Stimulated activated naive CD4-positive, alpha-beta T cell treated with Interleukin-2 at 50 U/mL for 16 hours (primary cell): ENCODE data around the gene SPACA4.
"Not testable (repeated sequence)": the region's sequence is repeated elsewhere in the genome, so short reads cannot be mapped to it uniquely, and the experiment has no call there.

ENCODE experiments used
- DNase-seq: peaks from one replicate; lab custom pipeline; 2025; lab: John Stamatoyannopoulos, UW

SPACA4 gene

DNA sequence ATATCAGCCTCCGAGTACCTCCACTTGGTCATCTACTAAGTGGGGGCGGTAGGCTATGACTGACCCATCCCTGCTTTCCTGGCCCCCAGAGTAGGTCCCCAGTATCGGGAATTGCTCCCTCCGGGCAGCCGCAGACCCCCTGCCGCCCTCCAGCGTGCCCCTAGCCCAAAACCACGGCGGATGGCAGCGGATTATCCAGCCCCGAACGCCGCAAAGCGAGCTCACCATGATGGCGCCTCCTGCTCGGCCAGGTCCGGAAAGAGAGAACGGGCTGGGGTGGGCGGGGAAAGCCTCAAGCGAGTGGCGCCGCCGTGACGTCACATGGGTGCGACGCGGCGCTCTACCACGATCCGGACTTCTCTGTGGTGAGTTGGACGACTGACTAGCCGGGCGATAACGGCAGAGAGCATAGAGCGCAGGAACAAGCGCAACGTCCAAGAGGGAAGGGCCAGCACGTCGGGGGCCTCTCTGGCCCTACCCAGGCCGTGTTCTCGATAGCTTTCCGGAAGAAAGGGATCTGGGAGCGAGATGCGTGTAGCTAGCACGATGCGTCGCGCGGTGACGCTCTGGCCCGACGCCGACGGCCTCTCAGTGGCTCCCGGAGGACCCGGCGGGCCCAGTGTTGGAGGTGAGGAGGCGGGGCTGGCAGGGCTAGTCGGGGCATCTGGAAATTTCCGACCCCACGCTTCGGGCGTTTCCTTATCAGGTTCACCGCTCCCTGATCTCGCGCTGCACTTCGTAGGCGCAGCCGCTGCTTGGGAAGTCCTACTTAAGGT is 12.6 kb downstream of the SPACA4 start, which contains the start of the genes RPL18 and SPHK2:
RPL18 (minus strand) TSS at position 263 of the 776 bp plus-strand sequence; CDS start at position 228, 35 bp downstream.
SPHK2 (plus strand) TSS at position 591 of the 776 bp plus-strand sequence. CDS start 1,009 bp downstream, outside the sequence.
- peak; percentile 99 for DNase-seq

DNA sequence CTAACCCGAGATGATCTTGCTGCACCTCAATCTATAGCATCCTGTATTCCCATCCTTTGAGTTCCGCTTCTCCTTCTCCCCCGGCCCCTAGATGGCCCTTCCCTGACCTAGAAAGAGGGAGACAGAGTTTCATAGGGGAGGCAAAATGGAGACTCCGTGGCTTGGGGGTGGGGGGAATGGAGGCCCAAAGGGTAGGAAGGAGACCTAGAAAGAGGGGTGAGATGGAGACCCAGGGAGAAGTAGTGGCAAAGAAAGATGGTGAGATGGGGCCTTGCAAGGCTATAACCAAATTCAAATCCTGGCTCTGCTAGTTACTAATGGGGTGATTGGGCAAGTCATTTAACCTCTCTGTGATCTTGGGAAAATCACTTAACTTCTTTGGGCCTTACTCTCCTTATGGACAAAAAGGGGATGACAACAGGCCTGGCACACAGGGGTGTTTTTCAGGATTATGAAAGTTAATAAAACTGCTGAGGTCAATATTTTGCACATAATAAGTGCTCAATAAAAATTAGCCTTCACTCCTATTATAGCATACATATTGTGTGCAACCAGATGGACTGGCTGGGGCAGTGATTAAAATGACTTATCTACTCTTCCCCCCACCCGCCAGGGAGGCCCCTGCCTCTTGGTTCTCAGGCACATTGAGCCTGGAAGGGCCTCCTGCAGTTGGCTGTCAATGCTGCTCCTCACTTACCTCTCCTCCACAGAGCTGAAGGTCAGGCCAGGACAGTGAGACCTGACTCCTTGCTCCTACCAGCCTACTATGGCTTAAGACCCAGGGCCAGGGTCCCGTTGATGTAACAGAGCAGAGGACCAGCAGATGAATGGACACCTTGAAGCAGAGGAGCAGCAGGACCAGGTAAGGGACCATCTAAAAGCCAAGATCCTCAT is 13.4 kb downstream of the SPACA4 start:
- DNase-seq = no peak

DNA sequence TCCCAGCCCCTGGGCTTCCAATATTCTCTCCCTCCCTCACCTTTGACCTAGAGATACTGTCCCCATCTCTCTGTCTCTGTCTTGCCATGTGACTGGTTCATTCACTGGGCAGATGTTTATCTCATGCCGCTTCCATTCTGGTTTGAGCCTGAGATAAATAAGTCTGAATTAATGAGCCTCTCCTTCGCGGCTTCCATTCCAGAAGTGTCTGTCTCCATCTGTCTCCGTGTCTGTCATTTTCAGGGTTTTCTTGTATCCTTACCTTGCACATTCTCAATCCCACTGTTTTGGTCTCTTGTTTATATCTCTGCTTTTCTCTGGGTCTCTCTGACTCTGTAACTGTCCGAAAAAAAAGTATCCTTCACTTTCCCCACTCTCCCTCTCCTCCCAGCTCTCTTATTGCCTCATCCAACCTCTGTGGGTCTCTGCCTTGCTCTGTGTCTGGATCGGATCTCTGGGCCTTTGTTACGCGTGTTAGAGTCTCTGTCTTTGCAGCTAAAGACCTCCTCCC is 17.1 kb downstream of the SPACA4 start:
- DNase-seq = no peak

DNA sequence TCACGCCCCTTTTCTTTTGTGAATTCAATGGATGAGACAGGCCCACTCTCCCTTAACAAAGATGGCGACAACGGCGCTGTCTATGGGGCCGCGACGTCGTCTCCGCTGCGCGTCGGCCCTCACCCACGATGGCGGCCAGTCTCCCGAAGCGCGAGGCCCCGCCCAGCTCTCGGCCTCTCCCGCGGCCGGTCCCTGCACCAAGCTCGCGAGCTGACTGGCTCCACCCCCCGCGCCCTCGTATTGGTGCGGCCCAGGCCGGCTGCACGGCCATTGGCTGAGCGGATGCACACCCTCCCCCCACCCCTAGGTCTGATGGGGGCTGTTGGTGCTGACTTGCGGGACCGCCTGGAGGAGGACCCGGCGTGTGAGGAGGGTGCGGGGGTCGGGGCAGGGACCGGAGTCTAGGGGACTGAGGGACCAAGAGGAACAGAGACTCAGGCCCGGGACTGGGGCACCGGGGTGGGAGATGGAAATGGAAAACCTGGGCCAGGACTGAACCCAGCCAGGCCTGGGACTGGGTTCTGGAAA is 17.6 kb downstream of the SPACA4 start:
- DNase-seq = peak; percentile 97

DNA sequence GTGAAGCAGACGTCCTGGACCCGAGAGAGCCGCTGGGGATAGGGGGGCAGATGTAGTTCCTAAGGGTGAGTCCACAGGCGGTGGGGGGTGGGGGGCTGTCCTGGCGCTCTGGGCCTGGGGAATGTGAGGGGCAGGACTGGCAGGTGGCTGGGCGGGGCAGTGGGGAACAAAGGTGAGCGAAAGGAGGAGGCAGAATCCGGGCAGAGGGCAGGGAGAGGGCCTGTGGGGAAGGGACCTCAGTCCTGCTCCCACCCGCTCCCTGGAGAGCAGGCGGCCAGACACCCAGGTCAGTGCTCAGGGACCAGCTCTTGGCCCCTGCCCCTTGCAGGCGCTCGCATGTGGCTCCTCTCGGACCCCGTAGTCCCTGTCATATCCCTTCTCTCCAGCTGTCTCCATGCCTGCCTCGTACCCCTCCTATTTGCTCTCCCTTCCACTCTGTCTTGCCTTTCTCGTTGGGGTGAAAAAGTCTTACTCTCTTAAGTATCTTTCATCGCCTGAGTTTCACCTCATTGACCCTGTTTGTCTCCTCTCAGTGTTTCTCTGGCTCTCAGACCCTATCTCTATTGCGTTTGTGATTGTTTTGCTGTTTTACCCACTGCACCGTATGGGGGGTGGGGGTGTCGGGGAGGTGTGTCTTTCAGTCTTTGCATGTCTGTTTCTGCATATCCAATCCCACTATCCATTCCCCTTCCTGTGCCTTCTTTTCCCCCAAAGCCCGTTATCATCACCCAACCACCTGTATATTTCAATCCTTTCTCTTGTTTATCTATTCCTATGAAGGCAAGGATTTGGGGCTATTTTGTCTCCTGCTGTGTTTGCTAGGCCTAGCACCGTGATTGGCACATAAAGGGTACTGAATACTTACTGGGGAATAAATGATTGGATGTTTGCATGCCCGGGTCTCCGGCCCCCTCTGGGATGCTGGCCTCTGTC is 18.5 kb downstream of the SPACA4 start:
- no peak for DNase-seq

DNA sequence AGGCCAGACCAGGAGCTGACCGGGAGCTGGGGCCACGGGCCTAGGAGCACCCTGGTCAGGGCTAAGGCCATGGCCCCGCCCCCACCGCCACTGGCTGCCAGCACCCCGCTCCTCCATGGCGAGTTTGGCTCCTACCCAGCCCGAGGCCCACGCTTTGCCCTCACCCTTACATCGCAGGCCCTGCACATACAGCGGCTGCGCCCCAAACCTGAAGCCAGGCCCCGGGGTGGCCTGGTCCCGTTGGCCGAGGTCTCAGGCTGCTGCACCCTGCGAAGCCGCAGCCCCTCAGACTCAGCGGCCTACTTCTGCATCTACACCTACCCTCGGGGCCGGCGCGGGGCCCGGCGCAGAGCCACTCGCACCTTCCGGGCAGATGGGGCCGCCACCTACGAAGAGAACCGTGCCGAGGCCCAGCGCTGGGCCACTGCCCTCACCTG is 19.4 kb downstream of the SPACA4 start:
- no peak for DNase-seq

DNA sequence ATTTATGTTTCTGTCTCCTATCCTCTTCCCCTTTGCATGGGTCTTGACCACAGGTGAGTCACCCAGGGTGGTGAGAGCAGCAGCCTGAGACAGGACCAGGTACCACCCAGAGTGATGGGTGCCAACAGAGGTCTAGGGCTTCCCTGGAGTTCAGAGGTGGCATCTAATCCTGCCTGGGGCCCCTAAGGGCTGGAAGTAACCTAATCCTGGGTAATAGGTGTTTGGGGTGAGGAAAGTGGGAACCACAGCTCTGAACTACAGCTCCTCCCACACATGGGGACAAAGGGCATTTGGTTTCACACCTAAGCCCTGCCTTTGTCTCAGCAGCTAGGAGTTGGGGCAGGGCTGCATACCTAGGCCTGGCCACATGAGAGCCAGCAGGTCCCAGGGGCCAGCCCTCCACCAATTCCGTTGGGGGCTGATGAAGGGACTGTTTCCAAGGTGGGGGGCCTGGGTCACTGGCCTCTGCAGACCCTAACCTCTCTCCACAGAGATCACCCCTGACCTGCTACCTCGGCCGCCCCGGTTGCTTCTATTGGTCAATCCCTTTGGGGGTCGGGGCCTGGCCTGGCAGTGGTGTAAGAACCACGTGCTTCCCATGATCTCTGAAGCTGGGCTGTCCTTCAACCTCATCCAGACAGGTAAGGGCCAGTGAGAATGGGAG is 20.8 kb downstream of the SPACA4 start:
- no peak for DNase-seq

DNA sequence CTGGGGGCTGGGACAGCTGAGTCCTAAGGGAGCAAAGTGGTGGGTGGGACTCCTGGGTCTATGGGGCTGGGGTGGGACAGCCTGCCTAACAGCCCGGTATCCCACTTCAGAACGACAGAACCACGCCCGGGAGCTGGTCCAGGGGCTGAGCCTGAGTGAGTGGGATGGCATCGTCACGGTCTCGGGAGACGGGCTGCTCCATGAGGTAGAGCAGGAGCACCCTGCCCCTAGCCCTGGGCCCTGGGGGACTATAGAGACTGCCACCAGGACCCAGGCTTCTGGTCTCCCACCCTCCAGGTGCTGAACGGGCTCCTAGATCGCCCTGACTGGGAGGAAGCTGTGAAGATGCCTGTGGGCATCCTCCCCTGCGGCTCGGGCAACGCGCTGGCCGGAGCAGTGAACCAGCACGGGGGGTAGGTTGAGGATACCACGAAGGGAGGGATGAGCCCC is 21.3 kb downstream of the SPACA4 start:
- DNase-seq = no peak

DNA sequence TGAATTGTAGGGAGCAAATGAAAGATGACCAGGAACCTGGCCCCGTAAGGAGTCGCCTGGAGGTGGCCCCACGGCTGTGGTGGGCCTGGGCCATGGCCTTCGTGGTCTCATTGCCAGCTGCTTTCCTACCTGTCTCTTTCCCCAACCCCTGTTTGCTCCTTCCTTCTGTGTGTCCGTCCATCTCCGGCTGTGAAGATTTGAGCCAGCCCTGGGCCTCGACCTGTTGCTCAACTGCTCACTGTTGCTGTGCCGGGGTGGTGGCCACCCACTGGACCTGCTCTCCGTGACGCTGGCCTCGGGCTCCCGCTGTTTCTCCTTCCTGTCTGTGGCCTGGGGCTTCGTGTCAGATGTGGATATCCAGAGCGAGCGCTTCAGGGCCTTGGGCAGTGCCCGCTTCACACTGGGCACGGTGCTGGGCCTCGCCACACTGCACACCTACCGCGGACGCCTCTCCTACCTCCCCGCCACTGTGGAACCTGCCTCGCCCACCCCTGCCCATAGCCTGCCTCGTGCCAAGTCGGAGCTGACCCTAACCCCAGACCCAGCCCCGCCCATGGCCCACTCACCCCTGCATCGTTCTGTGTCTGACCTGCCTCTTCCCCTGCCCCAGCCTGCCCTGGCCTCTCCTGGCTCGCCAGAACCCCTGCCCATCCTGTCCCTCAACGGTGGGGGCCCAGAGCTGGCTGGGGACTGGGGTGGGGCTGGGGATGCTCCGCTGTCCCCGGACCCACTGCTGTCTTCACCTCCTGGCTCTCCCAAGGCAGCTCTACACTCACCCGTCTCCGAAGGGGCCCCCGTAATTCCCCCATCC is 22.1 kb downstream of the SPACA4 start:
- DNase-seq = no peak

DNA sequence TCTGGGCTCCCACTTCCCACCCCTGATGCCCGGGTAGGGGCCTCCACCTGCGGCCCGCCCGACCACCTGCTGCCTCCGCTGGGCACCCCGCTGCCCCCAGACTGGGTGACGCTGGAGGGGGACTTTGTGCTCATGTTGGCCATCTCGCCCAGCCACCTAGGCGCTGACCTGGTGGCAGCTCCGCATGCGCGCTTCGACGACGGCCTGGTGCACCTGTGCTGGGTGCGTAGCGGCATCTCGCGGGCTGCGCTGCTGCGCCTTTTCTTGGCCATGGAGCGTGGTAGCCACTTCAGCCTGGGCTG is 22.7 kb downstream of the SPACA4 start:
- DNase-seq = no peak

DNA sequence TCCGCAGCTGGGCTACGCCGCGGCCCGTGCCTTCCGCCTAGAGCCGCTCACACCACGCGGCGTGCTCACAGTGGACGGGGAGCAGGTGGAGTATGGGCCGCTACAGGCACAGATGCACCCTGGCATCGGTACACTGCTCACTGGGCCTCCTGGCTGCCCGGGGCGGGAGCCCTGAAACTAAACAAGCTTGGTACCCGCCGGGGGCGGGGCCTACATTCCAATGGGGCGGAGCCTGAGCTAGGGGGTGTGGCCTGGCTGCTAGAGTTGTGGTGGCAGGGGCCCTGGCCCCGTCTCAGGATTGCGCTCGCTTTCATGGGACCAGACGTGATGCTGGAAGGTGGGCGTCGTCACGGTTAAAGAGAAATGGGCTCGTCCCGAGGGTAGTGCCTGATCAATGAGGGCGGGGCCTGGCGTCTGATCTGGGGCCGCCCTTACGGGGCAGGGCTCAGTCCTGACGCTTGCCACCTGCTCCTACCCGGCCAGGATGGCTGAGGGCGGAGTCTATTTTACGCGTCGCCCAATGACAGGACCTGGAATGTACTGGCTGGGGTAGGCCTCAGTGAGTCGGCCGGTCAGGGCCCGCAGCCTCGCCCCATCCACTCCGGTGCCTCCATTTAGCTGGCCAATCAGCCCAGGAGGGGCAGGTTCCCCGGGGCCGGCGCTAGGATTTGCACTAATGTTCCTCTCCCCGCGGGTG is 23.2 kb downstream of the SPACA4 start:
- no peak for DNase-seq

DNA sequence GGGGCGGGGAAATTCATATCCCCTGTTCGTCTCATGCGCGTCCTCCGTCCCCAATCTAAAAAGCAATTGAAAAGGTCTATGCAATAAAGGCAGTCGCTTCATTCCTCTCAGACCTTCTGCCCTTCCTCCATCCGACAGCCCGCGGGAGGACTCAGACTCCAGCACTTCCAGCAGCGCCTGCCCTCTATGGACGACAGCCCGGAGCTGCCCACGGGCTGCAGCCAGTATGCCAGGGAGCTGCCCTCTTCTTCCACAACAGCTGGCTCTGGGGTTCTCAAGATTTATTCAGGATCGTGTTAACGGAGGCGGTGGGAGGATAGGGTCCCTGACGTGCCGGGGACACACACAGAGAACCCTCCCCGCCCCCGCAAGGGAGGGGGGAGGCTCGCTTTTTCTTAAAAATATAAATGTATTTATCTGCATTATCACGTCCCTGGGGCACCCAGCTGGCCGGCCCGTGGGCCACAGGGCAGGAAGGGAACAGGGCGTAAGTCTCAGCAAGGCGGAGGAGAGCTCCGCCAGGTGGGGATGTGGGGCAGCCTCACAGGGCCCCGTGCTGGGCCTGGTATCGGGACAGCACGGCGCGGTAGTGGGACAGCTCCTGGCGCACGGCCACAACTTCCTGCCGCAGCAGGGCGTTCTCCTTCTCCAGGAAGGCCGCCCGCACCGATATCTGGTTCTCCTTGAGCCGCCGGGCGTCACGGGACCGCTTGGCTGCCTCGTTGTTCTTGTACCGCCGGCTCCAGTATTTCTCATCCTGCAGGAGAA is 23.9 kb downstream of the SPACA4 start:
- no peak for DNase-seq

DNA sequence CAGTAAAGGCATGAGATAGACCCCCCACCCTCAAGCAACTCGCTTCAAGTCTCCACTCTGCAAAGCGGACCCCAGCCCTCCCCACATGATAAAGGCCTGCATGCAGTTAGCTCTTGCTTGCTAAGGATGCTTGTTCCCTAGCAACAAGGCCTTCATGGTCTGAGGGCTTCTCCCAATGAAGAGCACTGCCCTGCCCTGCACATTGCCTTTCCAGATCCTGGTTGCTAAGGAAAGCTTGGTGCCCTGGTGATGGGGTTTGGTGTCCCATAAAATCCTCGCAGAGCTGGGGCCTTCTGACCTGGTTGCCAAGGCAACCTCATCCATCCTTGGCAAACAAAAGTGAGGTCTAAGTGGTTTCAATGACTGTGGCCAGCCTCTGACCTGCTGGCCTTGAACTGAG is 24.7 kb downstream of the SPACA4 start:
- DNase-seq = no peak

DNA sequence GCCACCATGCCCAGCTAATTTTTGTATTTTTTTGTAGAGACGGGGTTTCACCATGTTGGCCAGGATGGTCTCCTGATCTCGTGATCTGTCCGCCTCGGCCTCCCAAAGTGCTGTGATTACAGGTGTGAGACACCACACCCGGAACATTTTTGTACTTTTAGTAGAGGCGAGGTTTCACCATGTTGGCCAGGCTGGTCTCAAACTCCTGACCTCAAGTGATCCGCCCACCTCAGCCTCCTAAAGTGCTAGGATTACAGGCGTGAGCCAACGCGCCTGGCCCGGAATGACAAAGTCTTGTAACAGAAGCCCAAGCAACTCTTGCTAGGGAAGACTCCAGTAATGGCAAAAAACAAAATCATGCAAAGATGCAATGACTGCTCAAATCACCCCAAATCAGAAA is 25.7 kb downstream of the SPACA4 start:
- DNase-seq = not testable (repeated sequence)

DNA sequence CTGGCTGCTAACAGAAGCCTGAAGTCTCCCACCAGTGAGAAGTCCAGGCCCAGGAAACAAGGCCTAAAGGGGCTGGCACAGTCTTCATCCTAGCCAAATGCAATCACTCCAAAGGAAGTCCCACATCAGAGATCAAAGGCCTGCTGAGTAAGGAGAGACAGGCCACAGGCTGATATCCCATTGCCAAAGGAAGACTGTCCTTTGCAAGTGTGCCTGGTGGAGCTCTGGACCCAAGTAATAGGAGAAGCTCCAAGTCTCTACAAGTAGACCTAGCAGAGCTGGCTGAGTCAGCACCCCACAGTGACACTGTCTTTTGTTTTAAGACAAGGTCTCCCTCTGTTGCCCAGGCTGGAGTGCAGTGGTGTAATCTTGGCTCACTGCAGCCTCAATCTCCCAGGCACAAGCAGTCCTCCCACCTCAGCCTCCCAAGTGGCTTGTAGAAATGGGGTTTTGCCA is 26.2 kb downstream of the SPACA4 start:
- DNase-seq = no peak

DNA sequence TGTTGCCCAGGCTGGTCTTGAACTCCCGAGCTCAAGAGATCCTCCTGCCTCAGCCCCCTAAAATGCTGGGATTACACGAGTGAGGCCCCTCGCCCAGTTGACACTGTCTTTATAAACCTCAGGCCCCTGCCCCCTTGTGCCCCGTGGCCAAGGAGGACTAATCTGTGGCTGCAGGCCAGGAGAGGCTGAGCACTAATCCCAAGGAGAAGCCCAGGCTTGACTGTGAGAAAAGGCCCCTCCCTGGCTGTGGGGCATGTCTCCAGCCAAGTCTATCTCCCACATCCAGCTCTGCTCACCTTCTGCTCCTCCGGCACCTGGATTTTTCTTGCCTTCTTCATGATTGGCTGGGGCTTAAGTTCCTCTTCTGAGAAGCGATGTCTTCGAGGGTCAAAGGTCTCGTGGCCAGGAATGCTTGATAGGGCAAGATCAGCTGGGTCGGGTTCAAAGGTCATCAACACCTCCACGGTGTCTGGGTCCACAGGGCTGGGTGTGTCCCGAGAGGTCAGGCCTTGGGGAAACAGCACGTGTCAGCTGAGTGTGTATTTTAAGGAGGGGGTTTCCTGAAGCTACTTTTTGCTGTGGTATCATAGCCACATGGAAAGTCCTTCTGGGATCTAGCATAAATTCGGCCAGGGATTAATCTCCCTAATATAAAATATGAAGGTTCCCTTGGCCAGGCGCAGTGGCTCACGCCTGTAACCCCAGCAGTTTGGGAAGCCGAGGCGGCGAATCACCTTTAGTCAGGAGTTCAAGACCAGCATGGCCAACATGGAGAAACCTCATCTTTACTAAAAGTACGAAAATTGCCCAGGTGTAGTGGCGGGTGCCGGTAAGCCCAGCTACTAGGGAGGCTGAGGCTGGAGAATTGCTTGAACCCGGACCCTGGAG is 26.9 kb downstream of the SPACA4 start:
- DNase-seq = no peak

DNA sequence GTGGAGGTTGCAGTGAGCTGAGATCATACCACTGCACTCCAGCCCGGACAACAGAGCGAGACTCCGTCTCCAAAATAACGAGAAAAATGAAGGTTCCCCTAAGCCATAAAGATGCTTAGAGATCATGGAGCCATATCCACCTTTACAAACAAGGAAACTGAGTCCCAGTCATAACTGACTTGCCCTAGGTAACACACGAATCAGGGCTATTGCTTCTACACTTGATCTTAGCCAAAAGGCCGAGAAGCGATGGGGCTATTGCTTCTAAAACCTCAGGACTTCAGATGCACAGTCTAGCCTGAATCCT is 27.4 kb downstream of the SPACA4 start:
- no peak for DNase-seq
